Neutrophil (primary cell): ENCODE data around the gene NGLY1.
A peak's percentile ranks its signal among the peaks of the same experiment; 100 is the strongest.

Source experiments
- H3K27ac ChIP-seq: fragments of 200-600 bp; sonication (generic); 2 replicates; pipeline ENCODE4 v1.5.1; 2016; ENCODE audit warnings: mild to moderate bottlenecking, moderate library complexity
- H3K27me3 ChIP-seq: fragments of 200-600 bp; sonication (generic); 2 replicates; pipeline ENCODE4 v1.6.0; 2016; ENCODE audit warnings: mild to moderate bottlenecking
- H3K36me3 ChIP-seq: fragments of 200-600 bp; sonication (generic); 2 replicates; pipeline ENCODE4 v1.5.1; 2017
- H3K4me1 ChIP-seq, 2 experiments: fragments of 200-600 bp in 1 of 2; sonication (generic) in 1 of 2; 1 replicate in 1 of 2; 2 replicates in 1 of 2; pipeline versions ENCODE4 v1.5.1 to v1.6.1; 2013 to 2016; ENCODE audit warnings: low read depth in 1 of 2, low read length in 1 of 2, mild to moderate bottlenecking in 1 of 2, moderate library complexity in 1 of 2; ENCODE audit not compliant: control insufficient read depth in 1 of 2, insufficient read depth in 1 of 2
- H3K4me3 ChIP-seq, 2 experiments: fragments of 200-600 bp in 1 of 2; sonication (generic) in 1 of 2; 1 replicate in 1 of 2; 2 replicates in 1 of 2; pipeline ENCODE4 v1.5.1; 2013 to 2016; ENCODE audit warnings: low read depth in 1 of 2, low read length in 1 of 2, mild to moderate bottlenecking in 1 of 2, moderate library complexity in 1 of 2
- H3K9me3 ChIP-seq: fragments of 200-600 bp; sonication (generic); 2 replicates; pipeline ENCODE4 v1.5.1; 2016
- CTCF ChIP-seq: fragments of 200-600 bp; sonication (generic); IDR thresholded peaks from 2 replicates; pipeline ENCODE4 v1.5.1; 2016; ENCODE audit warnings: antibody characterized with exemption

Gene NGLY1

GRCh38 chr3:25782938-25783660 is at the start of gene NGLY1:
Gene NGLY1 (minus strand): TSS chr3:25783443. CDS start chr3:25783390, 53 bp downstream.
- peaks cover 30 to 31% of the 10 kb centered on the region in 2 experiments for H3K4me1 ChIP-seq
- peaks cover 3% of the 10 kb centered on the region for H3K36me3 ChIP-seq
- H3K27me3 ChIP-seq, result no peaks in the 10 kb centered on the region
- H3K27ac ChIP-seq, result peak within 1 kb of the TSS; percentile 98
- no peaks in the 10 kb centered on the region for H3K9me3 ChIP-seq
- TF ChIP-seq CTCF, result peak; percentile 75
- H3K4me3 ChIP-seq, result peak within 1 kb of the TSS; percentile 85 to 95

- TF ChIP-seq CTCF, result no peak
- H3K4me1 ChIP-seq, result peaks cover under 1 to 7% of the 10 kb centered on the region in 2 experiments
- H3K36me3 ChIP-seq, result no peaks in the 10 kb centered on the region
- no peak overlapping the region for H3K27ac ChIP-seq
- H3K4me3 ChIP-seq, result no peak overlapping the region
- H3K27me3 ChIP-seq, result no peaks in the 10 kb centered on the region
- H3K9me3 ChIP-seq, result no peaks in the 10 kb centered on the region
Observed at GRCh38 chr3:25831578-25831977, 48.3 kb upstream of the NGLY1 start.

GRCh38 chr3:25830373-25831280 is 47.4 kb upstream of the NGLY1 start:
- Histone ChIP-seq H3K27me3 (no peaks in the 10 kb centered on the region), H3K4me1 (peaks cover 6 to 15% of the 10 kb centered on the region in 2 experiments), H3K4me3 (no peak overlapping the region), H3K27ac (no peak overlapping the region), H3K36me3 (no peaks in the 10 kb centered on the region), H3K9me3 (no peaks in the 10 kb centered on the region)
- no peak for TF ChIP-seq CTCF

- Histone ChIP-seq H3K27me3 (no peaks in the 10 kb centered on the region), H3K4me3 (no peak overlapping the region), H3K4me1 (peaks cover 6 to 15% of the 10 kb centered on the region in 2 experiments), H3K36me3 (no peaks in the 10 kb centered on the region), H3K27ac (no peak overlapping the region), H3K9me3 (no peaks in the 10 kb centered on the region)
- no peak for TF ChIP-seq CTCF
Observed at GRCh38 chr3:25826510-25826909, 43.3 kb upstream of the NGLY1 start.

- Histone ChIP-seq H3K27me3 (no peaks in the 10 kb centered on the region), H3K4me3 (no peak overlapping the region), H3K27ac (no peak overlapping the region), H3K4me1 (peaks cover 6 to 15% of the 10 kb centered on the region in 2 experiments), H3K9me3 (no peaks in the 10 kb centered on the region), H3K36me3 (no peaks in the 10 kb centered on the region)
- TF ChIP-seq CTCF, result no peak
Observed at GRCh38 chr3:25823314-25823713, 40.1 kb upstream of the NGLY1 start.
